ENCODE data around the gene SLC26A1. TPM values are rescaled to one million over a fixed set of nuclear protein-coding genes. Genes with fewer than 3 reads are reported as not detected.

The SLC26A1 gene
- total and polyA plus RNA-seq, 3 experiments from 2014 or later, result 1.1 TPM; not detected in 2

- H3K27ac Mint-ChIP-seq, result no peak overlapping the region
- POLR2A ChIA-PET, result no interaction called here
- DNase-seq, result no peak
- peaks cover 4 to 10% (median 7%) of the 10 kb centered on the region in 3 donors for H3K4me1 Mint-ChIP-seq
- Histone ChIP-seq H3K27me3 (ENCODE audit: insufficient read depth, low read length, poor library complexity, severe bottlenecking) (no peaks in the 10 kb centered on the region), H3K4me3 (ENCODE audit: low read length) (no peak overlapping the region), H3K4me1 (ENCODE audit: insufficient read depth, low read length) (no peaks in the 10 kb centered on the region), H3K27ac (ENCODE audit: low read depth, low read length) (no peak overlapping the region), H3K9me3 (ENCODE audit: low read length) (no peaks in the 10 kb centered on the region), H3K36me3 (ENCODE audit: insufficient read depth, low read length) (no peaks in the 10 kb centered on the region)
- H3K36me3 Mint-ChIP-seq, result peaks cover 0 to 1% (median 0%) of the 10 kb centered on the region in 3 donors
- CTCF ChIA-PET, result no interaction called here
- H3K9me3 Mint-ChIP-seq, result no peaks in the 10 kb centered on the region
- no peak overlapping the region for H3K4me3 Mint-ChIP-seq
- peaks cover 0 to 1% of the 10 kb centered on the region in 2 donors for H3K27me3 Mint-ChIP-seq
Observed at GRCh38 chr4:1030559-1030958, 37.4 kb upstream of the SLC26A1 start.

GRCh38 chr4:1030031-1030430 is 36.8 kb upstream of the SLC26A1 start:
- H3K27me3 Mint-ChIP-seq, result peaks cover 0 to 1% of the 10 kb centered on the region in 2 donors
- H3K4me3 Mint-ChIP-seq, result no peak overlapping the region
- Histone ChIP-seq H3K4me1 (ENCODE audit: insufficient read depth, low read length) (no peaks in the 10 kb centered on the region), H3K36me3 (ENCODE audit: insufficient read depth, low read length) (no peaks in the 10 kb centered on the region), H3K27ac (ENCODE audit: low read depth, low read length) (no peak overlapping the region), H3K4me3 (ENCODE audit: low read length) (no peak overlapping the region), H3K27me3 (ENCODE audit: insufficient read depth, low read length, poor library complexity, severe bottlenecking) (no peaks in the 10 kb centered on the region), H3K9me3 (ENCODE audit: low read length) (no peaks in the 10 kb centered on the region)
- ChIA-PET CTCF (no interaction called here), POLR2A (no interaction called here)
- H3K4me1 Mint-ChIP-seq, result peaks cover 4 to 15% (median 8%) of the 10 kb centered on the region in 3 donors
- no peaks in the 10 kb centered on the region for H3K9me3 Mint-ChIP-seq
- no peak overlapping the region for H3K27ac Mint-ChIP-seq
- peaks cover 0 to 7% (median 2%) of the 10 kb centered on the region in 3 donors for H3K36me3 Mint-ChIP-seq
- DNase-seq, result no peak

GRCh38 chr4:1029529-1029928 is 36.3 kb upstream of the SLC26A1 start:
- no peak overlapping the region for H3K27ac ChIP-seq (ENCODE audit: low read depth, low read length)
- peaks cover 4 to 15% (median 8%) of the 10 kb centered on the region in 3 donors for H3K4me1 Mint-ChIP-seq
- no peak overlapping the region for H3K4me3 ChIP-seq (ENCODE audit: low read length)
- ChIA-PET POLR2A (no interaction called here), CTCF (no interaction called here)
- H3K27me3 Mint-ChIP-seq, result peaks cover 0 to 1% of the 10 kb centered on the region in 2 donors
- no peaks in the 10 kb centered on the region for H3K4me1 ChIP-seq (ENCODE audit: insufficient read depth, low read length)
- no peaks in the 10 kb centered on the region for H3K27me3 ChIP-seq (ENCODE audit: insufficient read depth, low read length, poor library complexity, severe bottlenecking)
- H3K27ac Mint-ChIP-seq, result no peak overlapping the region
- peaks cover 0 to 7% (median 2%) of the 10 kb centered on the region in 3 donors for H3K36me3 Mint-ChIP-seq
- no peaks in the 10 kb centered on the region for H3K36me3 ChIP-seq (ENCODE audit: insufficient read depth, low read length)
- no peaks in the 10 kb centered on the region for H3K9me3 Mint-ChIP-seq
- no peak for DNase-seq
- H3K9me3 ChIP-seq (ENCODE audit: low read length), result no peaks in the 10 kb centered on the region
- H3K4me3 Mint-ChIP-seq, result no peak overlapping the region

- ChIA-PET CTCF (no interaction called here), POLR2A (no interaction called here)
- Histone ChIP-seq H3K4me1 (ENCODE audit: insufficient read depth, low read length) (no peaks in the 10 kb centered on the region), H3K27me3 (ENCODE audit: insufficient read depth, low read length, poor library complexity, severe bottlenecking) (no peaks in the 10 kb centered on the region), H3K36me3 (ENCODE audit: insufficient read depth, low read length) (no peaks in the 10 kb centered on the region), H3K9me3 (ENCODE audit: low read length) (no peaks in the 10 kb centered on the region), H3K27ac (ENCODE audit: low read depth, low read length) (no peak overlapping the region), H3K4me3 (ENCODE audit: low read length) (no peak overlapping the region)
- H3K9me3 Mint-ChIP-seq, result no peaks in the 10 kb centered on the region
- no peak overlapping the region for H3K4me3 Mint-ChIP-seq
- DNase-seq, result no peak
- peaks cover 0 to 1% of the 10 kb centered on the region in 2 donors for H3K27me3 Mint-ChIP-seq
- H3K27ac Mint-ChIP-seq, result no peak overlapping the region
- H3K4me1 Mint-ChIP-seq, result peaks cover 4 to 15% (median 8%) of the 10 kb centered on the region in 3 donors
- peaks cover 0 to 9% (median 2%) of the 10 kb centered on the region in 3 donors for H3K36me3 Mint-ChIP-seq
Observed at GRCh38 chr4:1028574-1029220, 35.5 kb upstream of the SLC26A1 start.

- Mint-ChIP-seq H3K27me3 (peaks cover 0 to 1% of the 10 kb centered on the region in 2 donors), H3K27ac (no peak overlapping the region), H3K4me3 (no peak overlapping the region), H3K9me3 (no peaks in the 10 kb centered on the region), H3K4me1 (peaks cover 4 to 15% (median 8%) of the 10 kb centered on the region in 3 donors), H3K36me3 (peaks cover 0 to 10% (median 2%) of the 10 kb centered on the region in 3 donors)
- H3K9me3 ChIP-seq (ENCODE audit: low read length), result no peaks in the 10 kb centered on the region
- ChIA-PET POLR2A (no interaction called here), CTCF (no interaction called here)
- no peak overlapping the region for H3K4me3 ChIP-seq (ENCODE audit: low read length)
- no peak overlapping the region for H3K27ac ChIP-seq (ENCODE audit: low read depth, low read length)
- no peaks in the 10 kb centered on the region for H3K36me3 ChIP-seq (ENCODE audit: insufficient read depth, low read length)
- DNase-seq, result no peak
- no peaks in the 10 kb centered on the region for H3K4me1 ChIP-seq (ENCODE audit: insufficient read depth, low read length)
- no peaks in the 10 kb centered on the region for H3K27me3 ChIP-seq (ENCODE audit: insufficient read depth, low read length, poor library complexity, severe bottlenecking)
Observed at GRCh38 chr4:1027915-1028238, 34.7 kb upstream of the SLC26A1 start.

- Mint-ChIP-seq H3K36me3 (peaks cover 0 to 10% (median 2%) of the 10 kb centered on the region in 3 donors), H3K4me3 (no peak overlapping the region), H3K27me3 (no peaks in the 10 kb centered on the region), H3K9me3 (no peaks in the 10 kb centered on the region), H3K27ac (no peak overlapping the region), H3K4me1 (peaks cover 4 to 15% (median 8%) of the 10 kb centered on the region in 3 donors)
- H3K27me3 ChIP-seq (ENCODE audit: insufficient read depth, low read length, poor library complexity, severe bottlenecking), result no peaks in the 10 kb centered on the region
- POLR2A ChIA-PET, result no interaction called here
- CTCF ChIA-PET, result no interaction called here
- H3K4me3 ChIP-seq (ENCODE audit: low read length), result no peak overlapping the region
- H3K36me3 ChIP-seq (ENCODE audit: insufficient read depth, low read length), result no peaks in the 10 kb centered on the region
- no peak overlapping the region for H3K27ac ChIP-seq (ENCODE audit: low read depth, low read length)
- H3K9me3 ChIP-seq (ENCODE audit: low read length), result no peaks in the 10 kb centered on the region
- H3K4me1 ChIP-seq (ENCODE audit: insufficient read depth, low read length), result no peaks in the 10 kb centered on the region
- DNase-seq, result no peak
Observed at GRCh38 chr4:1027219-1027914, 34.2 kb upstream of the SLC26A1 start.

- no peak overlapping the region for H3K27ac ChIP-seq (ENCODE audit: low read depth, low read length)
- Mint-ChIP-seq H3K36me3 (peaks cover 0 to 10% (median 2%) of the 10 kb centered on the region in 3 donors), H3K27ac (peak overlapping the region in 4 of 8 donors; percentile 4 to 48 (median 26)), H3K9me3 (no peaks in the 10 kb centered on the region), H3K4me1 (peaks cover 4 to 15% (median 8%) of the 10 kb centered on the region in 3 donors), H3K4me3 (no peak overlapping the region), H3K27me3 (no peaks in the 10 kb centered on the region)
- H3K4me1 ChIP-seq (ENCODE audit: insufficient read depth, low read length), result no peaks in the 10 kb centered on the region
- DNase-seq, result peak in 1 of 5 donors; percentile 19
- no peak overlapping the region for H3K4me3 ChIP-seq (ENCODE audit: low read length)
- POLR2A ChIA-PET, result no interaction called here
- no peaks in the 10 kb centered on the region for H3K27me3 ChIP-seq (ENCODE audit: insufficient read depth, low read length, poor library complexity, severe bottlenecking)
- CTCF ChIA-PET, result no interaction called here
- H3K36me3 ChIP-seq (ENCODE audit: insufficient read depth, low read length), result no peaks in the 10 kb centered on the region
- H3K9me3 ChIP-seq (ENCODE audit: low read length), result no peaks in the 10 kb centered on the region
Observed at GRCh38 chr4:1026115-1026514, 32.9 kb upstream of the SLC26A1 start.

- Mint-ChIP-seq H3K4me1 (peaks cover 4 to 15% (median 8%) of the 10 kb centered on the region in 3 donors), H3K36me3 (peaks cover 0 to 10% (median 2%) of the 10 kb centered on the region in 3 donors)
- no peak for DNase-seq
Observed at GRCh38 chr4:1024882-1025545, 31.8 kb upstream of the SLC26A1 start.

More at GRCh38 chr4:1024882-1025545, 31.8 kb upstream of the SLC26A1 start:
- no peak overlapping the region for H3K27ac ChIP-seq (ENCODE audit: low read depth, low read length)
- Mint-ChIP-seq H3K4me3 (no peak overlapping the region), H3K27ac (peak overlapping the region in 1 of 8 donors; percentile 80), H3K27me3 (no peaks in the 10 kb centered on the region), H3K9me3 (no peaks in the 10 kb centered on the region)
- no peaks in the 10 kb centered on the region for H3K4me1 ChIP-seq (ENCODE audit: insufficient read depth, low read length)
- no peaks in the 10 kb centered on the region for H3K36me3 ChIP-seq (ENCODE audit: insufficient read depth, low read length)
- ChIA-PET POLR2A (no interaction called here), CTCF (no interaction called here)
- H3K9me3 ChIP-seq (ENCODE audit: low read length), result no peaks in the 10 kb centered on the region
- H3K4me3 ChIP-seq (ENCODE audit: low read length), result no peak overlapping the region
- no peaks in the 10 kb centered on the region for H3K27me3 ChIP-seq (ENCODE audit: insufficient read depth, low read length, poor library complexity, severe bottlenecking)
